ENCODE measurements around the gene SOHLH1. TPM values are rescaled to one million over a fixed set of nuclear protein-coding genes. Genes with fewer than 3 reads are reported as not detected.

The SOHLH1 gene
- total RNA-seq, 1 experiment from 2014 or later, result not detected

DNA sequence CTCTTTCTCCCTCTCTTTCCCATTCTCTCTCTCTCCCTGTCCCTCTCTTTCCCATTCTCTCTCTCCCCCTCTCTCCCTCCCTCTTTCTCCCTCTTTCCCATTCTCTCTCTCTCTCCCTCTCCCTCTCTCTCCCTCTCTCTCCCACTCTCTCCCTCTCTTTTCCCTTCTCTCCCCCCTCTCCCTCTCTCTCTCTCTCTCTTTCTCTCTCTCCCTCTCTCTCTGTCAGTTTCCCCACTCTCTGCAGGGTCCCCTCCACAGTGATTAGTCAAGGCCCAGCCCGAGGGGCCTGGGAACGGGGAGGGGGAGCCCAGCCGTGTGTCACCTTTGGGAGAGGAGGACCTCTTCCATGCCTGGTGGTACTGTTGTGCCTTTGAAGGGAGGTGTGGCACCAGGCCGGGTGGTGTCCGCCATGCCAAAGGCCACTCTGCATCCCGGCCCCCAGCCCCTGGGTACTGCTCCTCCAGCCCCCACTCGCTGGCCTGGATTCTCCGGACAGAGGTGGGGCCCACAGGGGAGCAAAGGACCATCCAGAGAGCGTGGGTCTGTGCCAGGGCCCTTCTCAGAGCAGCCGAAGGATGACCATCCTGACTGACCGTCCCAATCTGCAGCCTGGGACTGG is 28.1 kb upstream of the SOHLH1 start:
- peaks cover 2% of the 10 kb centered on the region for H3K9me3 Mint-ChIP-seq (ENCODE audit: unreplicated experiment)
- H3K27ac Mint-ChIP-seq (ENCODE audit: low read depth, unreplicated experiment), result no peak overlapping the region
- TF ChIP-seq, protein P1, sequence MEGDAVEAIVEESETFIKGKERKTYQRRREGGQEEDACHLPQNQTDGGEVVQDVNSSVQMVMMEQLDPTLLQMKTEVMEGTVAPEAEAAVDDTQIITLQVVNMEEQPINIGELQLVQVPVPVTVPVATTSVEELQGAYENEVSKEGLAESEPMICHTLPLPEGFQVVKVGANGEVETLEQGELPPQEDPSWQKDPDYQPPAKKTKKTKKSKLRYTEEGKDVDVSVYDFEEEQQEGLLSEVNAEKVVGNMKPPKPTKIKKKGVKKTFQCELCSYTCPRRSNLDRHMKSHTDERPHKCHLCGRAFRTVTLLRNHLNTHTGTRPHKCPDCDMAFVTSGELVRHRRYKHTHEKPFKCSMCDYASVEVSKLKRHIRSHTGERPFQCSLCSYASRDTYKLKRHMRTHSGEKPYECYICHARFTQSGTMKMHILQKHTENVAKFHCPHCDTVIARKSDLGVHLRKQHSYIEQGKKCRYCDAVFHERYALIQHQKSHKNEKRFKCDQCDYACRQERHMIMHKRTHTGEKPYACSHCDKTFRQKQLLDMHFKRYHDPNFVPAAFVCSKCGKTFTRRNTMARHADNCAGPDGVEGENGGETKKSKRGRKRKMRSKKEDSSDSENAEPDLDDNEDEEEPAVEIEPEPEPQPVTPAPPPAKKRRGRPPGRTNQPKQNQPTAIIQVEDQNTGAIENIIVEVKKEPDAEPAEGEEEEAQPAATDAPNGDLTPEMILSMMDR (IDR thresholded peaks at IDR 0.05; ENCODE audit: unreplicated experiment), result no peak
- CTCF ChIA-PET, result no interaction called here
- no peaks in the 10 kb centered on the region for H3K36me3 Mint-ChIP-seq (ENCODE audit: insufficient read depth, unreplicated experiment)
- DNase-seq (ENCODE audit: unreplicated experiment), result no peak
- intact Hi-C loops (cut with micrococcal nuclease), result no loop called here
- BruUV-seq (replicated peaks), result no TSS peak
- no peaks in the 10 kb centered on the region for H3K4me1 Mint-ChIP-seq (ENCODE audit: insufficient read depth, unreplicated experiment)
- peaks cover 46% of the 10 kb centered on the region for H3K27me3 Mint-ChIP-seq (ENCODE audit: insufficient read depth, unreplicated experiment)
- H3K4me3 Mint-ChIP-seq (ENCODE audit: unreplicated experiment), result no peak overlapping the region
- POLR2A ChIA-PET, result no interaction called here

DNA sequence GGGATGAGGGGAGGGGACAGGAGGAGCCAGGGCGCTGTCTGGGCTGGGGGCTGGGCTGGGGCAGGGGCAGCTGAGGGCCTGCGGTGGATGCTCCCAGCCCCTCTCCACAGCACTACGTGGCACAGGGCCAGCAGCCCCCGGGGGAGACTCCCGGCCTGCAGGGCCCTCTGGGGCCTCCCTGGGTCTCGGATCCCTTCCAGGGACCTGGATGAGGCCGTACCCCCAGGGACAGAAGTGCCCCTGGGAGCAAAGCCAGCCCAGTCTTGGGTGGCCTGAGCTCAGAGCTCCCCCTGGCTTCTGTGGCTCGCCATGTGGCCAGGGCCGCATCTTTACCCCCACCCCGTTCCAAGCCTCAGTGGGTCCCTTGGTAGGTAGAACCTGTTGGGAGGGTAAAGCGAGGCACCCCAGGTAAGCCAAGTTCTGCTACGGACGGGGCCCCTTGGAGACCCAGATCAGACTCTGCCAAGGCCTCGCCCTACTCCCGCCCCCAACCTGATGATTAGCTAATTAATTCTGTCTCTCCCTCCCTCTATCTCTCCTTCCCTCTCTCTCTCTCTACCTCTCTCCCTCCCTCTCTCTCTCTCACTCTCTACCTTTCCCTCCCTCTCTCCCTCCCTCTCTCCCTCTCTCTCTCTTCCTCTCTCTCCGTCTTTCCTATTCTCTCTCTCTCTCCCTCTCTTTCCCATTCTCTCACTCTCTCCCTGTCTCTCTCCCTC is 27.0 kb upstream of the SOHLH1 start:
- DNase-seq (ENCODE audit: unreplicated experiment), result no peak
- intact Hi-C loops (cut with micrococcal nuclease), result no loop called here
- no TSS peak for BruUV-seq (replicated peaks)
- ChIA-PET POLR2A (no interaction called here), CTCF (no interaction called here)
- TF ChIP-seq, protein P1 (IDR thresholded peaks at IDR 0.05; ENCODE audit: unreplicated experiment), result no peak
- Mint-ChIP-seq H3K36me3 (ENCODE audit: insufficient read depth, unreplicated experiment) (no peaks in the 10 kb centered on the region), H3K4me3 (ENCODE audit: unreplicated experiment) (no peak overlapping the region), H3K4me1 (ENCODE audit: insufficient read depth, unreplicated experiment) (no peaks in the 10 kb centered on the region), H3K27ac (ENCODE audit: low read depth, unreplicated experiment) (no peak overlapping the region), H3K9me3 (ENCODE audit: unreplicated experiment) (no peaks in the 10 kb centered on the region), H3K27me3 (ENCODE audit: insufficient read depth, unreplicated experiment) (peaks cover 46% of the 10 kb centered on the region)

DNA sequence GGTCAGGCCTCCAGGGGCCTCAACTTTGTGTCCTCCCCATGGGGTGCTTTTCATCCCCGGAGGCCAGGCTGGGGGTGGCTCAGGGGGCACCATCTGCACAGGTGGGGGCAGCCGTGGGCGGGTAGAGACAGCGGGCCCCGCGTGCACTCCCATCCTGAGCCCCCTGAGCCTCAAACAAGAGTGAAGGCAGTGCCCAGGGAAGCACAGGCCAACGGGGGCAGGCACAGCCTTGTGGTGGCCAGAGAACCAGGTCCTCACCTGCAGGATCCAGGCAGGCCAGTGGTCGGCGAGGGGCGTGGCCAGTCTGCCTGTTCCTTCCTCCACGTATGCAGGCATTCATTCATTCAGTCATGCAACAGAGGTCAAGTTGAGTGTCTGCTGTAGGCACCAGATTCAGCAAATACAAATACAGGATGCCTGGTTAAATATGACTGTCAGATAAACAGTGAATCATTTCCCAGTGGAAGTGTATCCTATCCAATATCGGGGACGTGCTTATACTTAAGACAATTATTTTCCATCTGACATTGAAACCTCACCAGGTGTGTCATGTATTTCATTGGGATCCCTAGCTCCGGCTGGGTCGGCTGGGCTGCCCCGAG is 25.0 kb upstream of the SOHLH1 start:
- H3K36me3 Mint-ChIP-seq (ENCODE audit: insufficient read depth, unreplicated experiment), result no peaks in the 10 kb centered on the region
- DNase-seq (ENCODE audit: unreplicated experiment), result no peak
- H3K4me1 Mint-ChIP-seq (ENCODE audit: insufficient read depth, unreplicated experiment), result no peaks in the 10 kb centered on the region
- no TSS peak for BruUV-seq (replicated peaks)
- CTCF ChIA-PET, result no interaction called here
- TF ChIP-seq, protein P1 (IDR thresholded peaks at IDR 0.05; ENCODE audit: unreplicated experiment), result no peak
- no peak overlapping the region for H3K27ac Mint-ChIP-seq (ENCODE audit: low read depth, unreplicated experiment)
- no peaks in the 10 kb centered on the region for H3K9me3 Mint-ChIP-seq (ENCODE audit: unreplicated experiment)
- intact Hi-C loops (cut with micrococcal nuclease), result no loop called here
- POLR2A ChIA-PET, result no interaction called here
- peaks cover 31% of the 10 kb centered on the region for H3K27me3 Mint-ChIP-seq (ENCODE audit: insufficient read depth, unreplicated experiment)
- H3K4me3 Mint-ChIP-seq (ENCODE audit: unreplicated experiment), result no peak overlapping the region

DNA sequence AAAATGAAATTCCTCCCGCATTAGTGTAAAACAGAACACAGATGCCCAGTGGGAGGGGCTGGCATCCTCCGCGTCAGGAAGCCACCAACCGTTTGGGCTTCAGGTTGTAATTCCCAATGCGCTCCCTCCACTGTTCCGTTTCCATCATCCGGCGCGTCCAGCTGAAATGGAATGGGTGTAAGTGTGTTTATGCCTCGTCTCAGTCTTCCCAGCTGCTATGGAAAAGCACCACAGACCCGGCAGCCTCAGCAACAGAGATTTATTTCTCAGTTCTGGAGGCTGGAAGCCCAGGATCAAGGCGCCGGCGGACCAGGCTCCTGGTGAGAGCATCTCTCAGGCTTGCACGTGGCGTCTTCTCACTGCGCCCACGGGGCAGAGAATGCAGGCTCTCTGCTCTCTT is 23.1 kb upstream of the SOHLH1 start:
- H3K4me1 Mint-ChIP-seq (ENCODE audit: insufficient read depth, unreplicated experiment), result no peaks in the 10 kb centered on the region
- intact Hi-C loops (cut with micrococcal nuclease), result no loop called here
- no peak overlapping the region for H3K4me3 Mint-ChIP-seq (ENCODE audit: unreplicated experiment)
- DNase-seq (ENCODE audit: unreplicated experiment), result no peak
- TF ChIP-seq, protein P1 (IDR thresholded peaks at IDR 0.05; ENCODE audit: unreplicated experiment), result no peak
- no peak overlapping the region for H3K27ac Mint-ChIP-seq (ENCODE audit: low read depth, unreplicated experiment)
- ChIA-PET CTCF (no interaction called here), POLR2A (no interaction called here)
- H3K9me3 Mint-ChIP-seq (ENCODE audit: unreplicated experiment), result no peaks in the 10 kb centered on the region
- no TSS peak for BruUV-seq (replicated peaks)
- peaks cover 14% of the 10 kb centered on the region for H3K27me3 Mint-ChIP-seq (ENCODE audit: insufficient read depth, unreplicated experiment)
- no peaks in the 10 kb centered on the region for H3K36me3 Mint-ChIP-seq (ENCODE audit: insufficient read depth, unreplicated experiment)
